HG02623 (cell line): ENCODE measurements around the gene PABPN1L.
"Not testable (repeated sequence)": the region's sequence is repeated elsewhere in the genome, so short reads cannot be mapped to it uniquely, and the experiment has no call there.

ENCODE experiments used
- ATAC-seq: cut with Tn5 transposase; IDR thresholded peaks from one replicate; pipeline ENCODE4 v1.9.1; 2021; ENCODE audit warnings: moderate library complexity; ENCODE audit not compliant: unreplicated experiment

Gene PABPN1L

GRCh38 chr16:88833086-88833485 lies 33.4 kb downstream of the PABPN1L start:
- no peak for ATAC-seq

- no peak for ATAC-seq
Measured at GRCh38 chr16:88831838-88832237, 34.6 kb downstream of the PABPN1L start.

DNA sequence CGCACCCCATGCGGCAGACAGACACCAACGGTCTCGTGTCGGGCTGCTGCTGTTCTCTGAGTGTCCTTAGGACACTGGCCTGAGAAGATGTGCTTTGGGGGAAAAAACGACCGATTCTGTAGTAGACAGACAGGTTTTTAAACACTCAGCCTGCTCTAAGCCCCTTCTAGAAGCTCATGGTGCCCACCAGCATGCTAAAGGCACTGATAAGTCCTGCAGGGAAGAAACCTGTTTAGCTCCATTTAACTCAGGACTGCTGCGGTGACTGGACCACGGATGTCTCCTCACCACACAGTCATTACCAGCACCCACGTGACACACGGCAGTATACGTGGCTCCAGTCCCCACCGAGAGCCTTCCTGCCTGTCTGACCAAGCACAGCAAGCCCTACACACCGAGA lies 35.7 kb downstream of the PABPN1L start:
- ATAC-seq, result no peak

- no peak for ATAC-seq
Measured at GRCh38 chr16:88830258-88830657, 36.2 kb downstream of the PABPN1L start.

DNA sequence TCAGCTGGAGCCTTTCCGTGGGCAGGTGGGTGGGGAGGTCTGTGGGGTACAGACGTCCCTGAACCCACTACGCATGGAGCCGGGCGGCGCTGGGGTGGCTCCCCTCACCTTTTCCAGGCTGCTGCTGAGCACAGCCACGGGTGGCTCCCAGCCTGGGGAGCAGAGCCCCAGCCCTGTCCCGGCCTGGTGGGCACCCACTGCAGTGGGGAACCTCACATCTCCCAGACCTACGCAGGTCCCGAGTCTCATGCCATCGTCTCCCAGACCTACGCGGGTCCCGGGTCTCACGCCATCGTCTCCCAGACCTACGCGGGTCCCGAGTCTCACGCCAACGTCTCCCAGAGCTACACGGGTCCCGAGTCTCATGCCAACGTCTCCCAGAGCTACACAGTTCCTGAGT lies 37.7 kb downstream of the PABPN1L start:
- no peak for ATAC-seq

- ATAC-seq, result no peak
Measured at GRCh38 chr16:88827727-88828126, 38.7 kb downstream of the PABPN1L start.

DNA sequence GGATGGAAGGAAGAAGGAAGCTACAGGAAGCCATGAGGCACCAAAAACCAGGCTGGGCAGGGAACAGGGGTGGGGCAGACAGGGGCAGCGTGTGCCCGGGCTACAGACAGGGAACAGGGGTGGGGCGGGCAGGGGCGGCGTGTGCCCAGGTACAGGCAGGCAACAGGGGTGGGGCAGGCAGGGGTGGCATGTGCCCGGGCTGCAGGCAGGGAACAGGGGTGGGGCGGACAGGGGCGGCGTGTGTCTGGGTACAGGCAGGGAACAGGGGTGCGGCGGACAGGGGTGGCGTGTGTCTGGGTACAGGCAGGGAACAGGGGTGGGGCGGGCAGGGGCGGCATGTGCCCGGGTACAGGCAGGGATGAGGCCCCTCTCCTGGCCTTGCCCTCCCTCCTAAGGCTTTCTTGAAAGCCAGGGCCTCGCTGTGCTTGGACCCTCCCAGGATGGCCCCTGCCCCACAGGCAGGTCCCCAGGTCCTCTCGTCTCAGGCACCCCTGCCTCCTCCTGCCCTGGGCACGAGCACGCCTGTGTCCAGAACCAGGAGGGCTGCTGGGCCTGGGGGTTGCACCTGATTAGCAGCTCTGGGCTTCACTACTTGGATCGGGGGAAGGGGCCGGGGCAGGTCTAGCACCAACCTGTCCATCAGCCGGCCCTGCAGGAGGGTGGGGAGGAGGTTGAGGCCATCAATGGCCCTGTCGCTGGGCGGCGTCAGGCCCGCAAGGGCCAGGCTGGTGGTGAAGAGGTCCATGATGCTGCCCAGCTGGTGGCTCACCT lies 40.2 kb downstream of the PABPN1L start:
- ATAC-seq, result no peak

DNA sequence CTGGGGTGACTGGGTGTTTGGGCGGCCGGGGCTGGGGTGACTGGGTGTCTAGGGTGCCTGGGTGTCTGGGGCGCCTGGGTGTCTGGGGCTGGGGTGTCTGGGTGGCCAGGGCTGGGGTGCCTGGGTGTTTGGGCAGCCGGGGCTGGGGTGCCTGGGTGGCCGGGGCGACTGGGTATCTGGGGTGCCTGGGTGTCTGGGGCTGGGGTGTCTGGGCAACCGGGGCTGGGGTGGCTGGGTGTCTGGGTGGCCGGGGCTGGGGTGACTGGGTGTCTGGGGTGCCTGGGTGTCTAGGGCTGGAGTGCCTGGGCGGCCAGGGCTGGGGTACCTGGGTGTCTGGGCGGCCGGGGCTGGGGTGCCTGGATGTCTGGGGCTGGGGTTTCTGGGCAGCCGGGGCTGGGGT lies 41.3 kb downstream of the PABPN1L start:
- ATAC-seq, result no peak

GRCh38 chr16:88824256-88825077 lies 42.0 kb downstream of the PABPN1L start:
- no peak for ATAC-seq

- not testable (repeated sequence) for ATAC-seq
Measured at GRCh38 chr16:88823646-88824045, 42.8 kb downstream of the PABPN1L start.

DNA sequence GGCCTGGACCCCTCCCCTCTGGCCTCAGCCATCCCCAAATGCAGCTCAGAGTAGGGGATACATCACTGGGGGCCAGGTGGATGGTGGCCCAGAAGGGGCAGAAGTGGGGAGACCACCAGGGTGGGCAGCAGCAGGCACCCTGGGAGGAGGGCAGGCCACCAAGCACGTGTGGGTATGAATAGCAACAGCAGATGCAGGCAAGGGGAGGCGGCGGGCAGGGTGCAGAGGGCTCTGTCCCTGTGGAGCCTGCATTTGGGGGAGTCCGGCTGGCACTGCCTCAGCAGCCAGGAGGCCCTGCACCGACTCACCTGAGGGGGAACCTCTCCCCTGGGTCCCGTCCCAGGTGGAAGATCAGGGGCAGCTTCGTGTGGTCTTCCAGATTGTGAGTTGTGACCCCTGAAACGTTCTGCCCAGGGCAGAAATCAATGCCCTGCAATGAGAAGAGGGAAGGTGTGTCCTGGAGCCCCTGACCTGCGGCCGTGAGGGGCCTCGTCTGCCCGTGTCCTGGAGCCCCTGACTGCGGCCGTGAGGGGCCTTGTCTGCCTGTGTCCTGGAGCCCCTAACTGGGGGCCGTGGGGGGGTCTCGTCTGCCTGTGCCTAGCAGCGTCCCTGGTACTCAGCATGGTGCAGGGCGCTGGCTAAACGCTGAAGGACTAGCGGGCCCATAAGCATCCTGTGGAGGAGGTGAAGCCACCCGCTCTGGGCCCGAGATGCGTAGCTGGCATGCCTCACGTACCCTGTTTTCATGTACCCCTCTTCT lies 44.0 kb downstream of the PABPN1L start:
- no peak for ATAC-seq

- no peak for ATAC-seq
Measured at GRCh38 chr16:88821168-88821850, 45.2 kb downstream of the PABPN1L start.

DNA sequence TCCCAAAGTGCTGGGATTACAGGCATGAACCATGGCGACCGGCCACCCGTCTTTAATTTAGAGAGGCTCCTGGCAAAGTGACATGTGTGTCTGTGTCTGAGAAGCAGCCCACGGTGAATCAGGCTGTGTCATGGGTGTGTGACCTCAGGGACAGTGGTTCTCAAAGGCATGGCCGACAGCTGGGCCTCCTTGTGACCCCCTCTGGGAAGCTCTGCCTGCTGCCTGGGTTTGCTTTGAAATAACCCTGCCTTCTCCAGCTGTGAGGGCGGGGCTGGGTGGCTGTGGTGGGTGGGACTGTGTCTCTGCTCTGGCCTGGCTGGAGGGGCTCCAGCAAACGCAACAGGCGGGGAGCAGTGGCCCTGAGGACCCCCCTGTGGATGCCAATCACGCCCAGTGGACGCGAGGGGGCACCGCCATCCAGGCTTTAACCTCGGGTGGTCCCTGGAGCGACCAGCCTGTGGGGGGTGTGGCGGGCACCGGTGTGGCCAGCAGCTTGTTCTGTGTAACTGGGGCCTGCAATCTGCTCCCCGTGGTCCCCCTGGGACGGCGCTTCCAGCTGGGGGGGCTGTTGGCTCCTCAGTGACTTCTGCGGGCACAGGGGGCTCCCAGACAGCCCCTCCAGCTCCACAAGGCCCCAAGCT lies 46.0 kb downstream of the PABPN1L start:
- no peak for ATAC-seq

DNA sequence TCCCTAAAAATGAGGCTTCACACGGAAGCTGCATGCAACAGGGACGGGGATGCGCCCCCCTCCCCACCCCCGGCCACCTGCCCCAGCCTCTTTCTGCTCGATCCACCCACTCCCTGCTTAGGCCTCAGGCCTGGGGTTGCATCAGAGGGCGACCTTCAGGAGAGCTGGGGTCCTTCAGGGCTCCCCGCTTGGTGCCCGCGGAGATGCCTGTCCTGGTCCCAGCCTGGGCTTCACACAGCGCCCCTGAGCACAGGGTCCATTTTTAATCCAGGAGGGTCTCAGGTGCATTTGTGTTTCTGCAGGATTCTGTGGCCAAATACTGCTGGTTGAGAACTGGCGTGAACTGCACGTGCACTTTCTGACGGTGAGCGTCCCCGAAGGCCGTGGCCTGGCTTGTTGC lies 47.3 kb downstream of the PABPN1L start:
- no peak for ATAC-seq

DNA sequence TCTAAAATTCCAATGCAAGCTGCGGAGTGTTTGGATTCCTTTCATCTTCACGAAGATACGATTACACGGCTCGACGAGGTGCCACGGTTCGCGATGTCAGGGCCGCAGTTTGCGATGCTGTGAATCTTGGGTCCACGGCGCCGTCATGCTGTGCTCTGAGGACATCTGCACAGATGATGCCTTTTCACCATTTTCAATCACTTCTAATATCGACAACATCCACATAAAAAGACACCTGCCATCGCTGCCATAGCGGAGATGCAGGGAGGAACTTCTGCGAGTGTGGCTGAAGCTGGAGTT lies 47.9 kb downstream of the PABPN1L start:
- no peak for ATAC-seq

- no peak for ATAC-seq
Measured at GRCh38 chr16:88817785-88818574, 48.5 kb downstream of the PABPN1L start.

DNA sequence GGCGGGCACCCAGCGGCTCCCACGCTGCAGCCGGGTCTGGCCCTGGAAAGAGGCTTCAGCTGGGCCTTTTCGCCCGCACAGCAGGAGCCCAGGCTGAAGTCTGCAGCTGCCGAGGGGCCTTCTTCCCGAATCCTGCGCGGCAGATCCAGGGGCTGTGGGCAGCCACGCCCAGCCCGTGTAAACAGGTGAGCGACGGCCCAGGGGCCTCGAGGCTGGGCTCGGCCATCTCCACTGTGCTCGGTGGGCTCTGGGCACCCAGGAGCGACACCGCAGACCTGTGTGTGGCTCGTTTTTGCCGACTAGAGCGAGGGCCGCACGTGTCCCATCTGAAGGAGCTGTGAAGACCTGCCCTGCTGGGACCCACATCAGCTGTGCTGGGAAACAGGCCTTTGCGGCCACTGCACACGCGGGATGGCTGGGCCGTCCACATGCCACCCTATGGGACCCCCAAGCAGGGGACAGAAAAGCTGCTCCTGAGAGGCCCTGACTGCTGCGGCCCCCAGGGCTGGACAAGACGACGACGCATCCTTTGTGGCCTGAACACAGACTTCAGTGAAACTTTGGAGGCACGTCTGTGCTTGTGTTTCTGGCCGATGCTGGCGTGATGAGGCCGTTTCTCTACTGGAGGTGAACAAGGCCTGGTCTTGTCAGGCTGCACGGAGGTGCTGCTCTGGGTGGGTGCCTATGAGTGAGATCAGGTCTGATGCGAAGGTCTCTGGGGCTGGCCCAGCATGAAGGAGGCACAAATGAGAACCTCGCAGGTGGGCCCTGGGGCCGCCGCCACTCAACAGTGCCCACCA lies 49.5 kb downstream of the PABPN1L start:
- ATAC-seq, result no peak

DNA sequence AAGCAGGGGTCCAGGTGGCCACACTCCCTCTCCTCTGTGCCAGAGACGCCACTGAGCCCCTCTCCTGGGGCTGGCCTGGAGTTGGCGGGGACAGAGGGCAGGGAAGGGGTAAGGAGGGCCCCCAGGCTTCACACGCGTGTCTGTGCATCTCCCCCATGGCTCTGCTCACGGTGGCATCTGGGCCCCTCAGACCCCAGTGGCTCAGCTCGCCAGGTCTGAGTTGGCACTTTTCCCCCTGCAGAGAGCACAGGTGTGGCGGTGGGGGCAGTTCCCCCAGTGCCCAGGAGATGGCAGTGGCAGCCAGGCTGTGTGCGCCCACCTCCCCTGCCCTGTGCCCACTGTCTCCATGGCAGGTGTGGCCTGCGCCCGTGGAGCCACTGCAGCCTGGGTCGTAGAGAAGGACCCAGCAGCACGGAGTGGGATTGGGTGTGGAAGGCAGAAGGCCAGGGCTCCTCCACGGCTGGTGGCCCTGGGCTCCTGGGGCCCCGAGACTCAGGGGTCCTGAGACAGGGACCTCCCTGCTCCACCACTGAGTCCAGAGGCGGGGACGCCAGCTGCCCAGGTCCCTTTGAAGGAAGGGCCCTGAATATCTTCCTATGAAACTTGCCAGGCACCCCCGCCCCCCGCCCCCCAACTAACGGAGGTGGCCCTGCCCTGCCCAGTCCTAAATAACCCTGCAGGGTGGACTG lies 50.4 kb downstream of the PABPN1L start:
- no peak for ATAC-seq

DNA sequence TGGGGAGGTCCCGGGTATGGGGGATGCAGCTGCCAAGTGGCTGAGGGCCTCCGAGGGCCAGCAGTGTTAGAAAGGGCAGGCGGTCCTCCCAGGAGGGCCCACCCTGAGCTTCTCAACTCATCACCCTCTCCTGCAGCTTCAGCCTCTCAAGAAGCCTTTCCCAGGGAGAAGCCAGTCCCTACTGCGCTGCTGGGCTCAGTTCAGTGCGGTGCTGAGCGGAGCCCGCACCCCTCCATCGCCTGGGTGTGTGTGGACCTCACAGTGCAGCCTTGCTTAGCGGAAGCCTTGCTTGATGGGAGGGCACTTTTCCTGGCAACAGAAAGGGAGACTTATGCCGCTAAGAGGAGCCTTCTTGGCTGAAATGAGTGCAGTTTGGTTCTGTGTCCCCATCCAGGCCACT lies 51.2 kb downstream of the PABPN1L start:
- ATAC-seq, result no peak
